22Rv1 (cell line): ENCODE measurements around the gene UBE2QL1.

Experiments
- CTCF ChIP-seq: fragments of 450-650 bp; IDR thresholded peaks from 2 replicates; pipeline ENCODE4 v1.5.1; 2017; ENCODE audit warnings: mild to moderate bottlenecking
- ZFX ChIP-seq: fragments of 450-650 bp; IDR thresholded peaks from 2 replicates; pipeline ENCODE4 v1.6.1; 2017; ENCODE audit warnings: antibody characterized with exemption, borderline replicate concordance

GRCh38 chr5:6486074-6486473, 37.4 kb downstream of the UBE2QL1 start:
- TF ChIP-seq CTCF (no peak), ZFX (no peak)
